GM18867 (cell line): Measurements from ENCODE around the gene FAM151A.

Source experiments
- ATAC-seq: cut with Tn5 transposase; IDR thresholded peaks from one replicate; pipeline ENCODE4 v1.9.1; 2021; ENCODE audit warnings: mild to moderate bottlenecking, moderate library complexity; ENCODE audit not compliant: unreplicated experiment

FAM151A gene

GRCh38 chr1:54581621-54582035 lies 41.7 kb downstream of the FAM151A start:
- no peak for ATAC-seq

GRCh38 chr1:54580856-54581550 lies 42.3 kb downstream of the FAM151A start:
- no peak for ATAC-seq

DNA sequence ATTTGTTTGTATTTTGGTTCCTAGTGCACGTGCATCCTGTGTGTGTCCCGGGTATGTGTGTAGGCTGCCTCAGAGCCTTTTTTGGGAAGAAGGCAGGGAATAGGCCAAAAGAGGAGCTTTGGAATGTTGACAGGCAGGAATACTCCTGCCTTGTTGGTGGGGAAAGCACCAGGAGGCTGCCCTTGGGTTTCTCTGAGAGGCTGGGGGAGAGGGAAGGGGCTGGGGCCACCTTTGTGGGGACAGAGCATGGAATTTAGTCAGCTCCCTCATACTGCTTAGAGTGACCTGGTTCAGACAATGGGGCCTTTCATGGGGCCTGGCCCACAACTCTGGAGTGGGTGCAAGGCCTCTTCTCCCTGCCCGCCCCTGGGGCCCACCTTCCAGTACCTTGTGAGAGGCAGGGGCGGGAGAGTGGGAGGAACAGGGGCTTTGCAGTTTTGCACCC lies 44.0 kb downstream of the FAM151A start:
- ATAC-seq: no peak

DNA sequence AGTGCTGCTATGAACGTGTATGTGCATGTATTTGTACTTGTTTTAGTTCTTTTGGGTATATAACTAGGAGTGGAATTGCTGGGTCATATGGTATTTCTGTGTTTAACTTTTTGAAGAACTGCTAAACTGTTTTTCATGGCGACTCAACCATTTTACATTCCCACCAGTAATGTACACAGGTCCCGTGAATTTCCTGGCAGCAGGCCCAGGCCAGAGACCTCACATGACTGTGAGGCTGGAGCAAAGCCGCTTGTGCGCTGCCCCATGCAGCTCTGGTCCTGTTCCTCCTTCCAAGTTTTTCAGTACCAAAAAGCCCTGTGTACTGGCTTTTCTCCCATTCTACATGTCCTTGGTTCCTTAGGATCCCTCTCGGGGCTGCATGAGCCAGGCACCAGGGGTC lies 45.7 kb downstream of the FAM151A start:
- no peak for ATAC-seq

DNA sequence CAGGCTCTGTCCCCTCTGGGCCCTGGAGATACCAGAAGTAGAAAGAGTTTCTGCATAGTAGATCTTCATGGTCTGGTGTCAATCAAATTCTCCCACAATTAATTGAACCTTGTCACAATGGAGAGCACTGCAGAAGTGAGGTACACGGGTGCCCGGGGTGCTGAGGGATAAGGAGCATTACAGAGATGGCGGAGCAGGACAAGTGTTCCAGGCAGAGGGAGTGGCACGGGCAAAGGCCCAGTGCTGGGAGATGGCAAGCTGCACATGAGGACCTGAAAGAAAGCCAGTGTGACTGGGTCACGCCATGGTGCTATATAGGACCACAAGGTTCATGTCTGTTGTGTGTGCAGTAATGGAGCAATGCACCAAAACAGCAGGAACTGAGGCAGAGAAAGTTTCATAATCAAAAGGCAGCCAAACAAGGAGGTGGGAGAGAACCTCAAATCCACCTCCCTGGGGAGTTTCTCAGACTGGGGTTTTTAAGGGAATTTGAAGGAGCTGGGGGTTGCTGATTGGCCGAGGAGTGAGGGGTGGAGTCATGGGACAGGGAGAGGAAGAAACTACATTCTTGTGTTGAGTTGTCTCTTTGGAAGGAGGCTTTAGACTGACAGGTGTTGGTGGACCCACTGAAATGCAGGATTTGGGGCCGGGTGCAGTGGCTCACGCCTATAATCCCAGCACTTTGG lies 47.6 kb downstream of the FAM151A start:
- no peak for ATAC-seq

DNA sequence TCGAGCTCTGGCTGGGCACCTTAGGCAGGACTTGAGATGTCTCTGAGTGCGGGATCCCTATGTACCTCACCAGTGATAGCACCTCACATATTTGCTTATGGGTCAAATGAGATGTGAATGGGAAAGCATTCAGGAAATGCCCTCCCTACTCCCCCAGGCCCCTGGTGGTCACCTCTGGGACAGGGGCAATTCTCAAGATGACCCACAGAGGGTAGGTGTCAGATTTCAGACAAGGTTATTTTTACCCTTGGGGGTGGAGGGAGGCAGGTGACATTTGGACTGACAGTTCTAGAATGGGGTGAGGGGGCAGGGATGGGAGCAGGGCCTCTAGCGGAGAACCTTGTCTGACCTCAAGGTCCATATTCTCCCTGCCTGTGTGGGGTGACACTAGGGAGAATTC lies 48.2 kb downstream of the FAM151A start:
- ATAC-seq: no peak

- ATAC-seq: no peak
These were observed 49.1 kb downstream of the FAM151A start for GRCh38 chr1:54574158-54574778.

GRCh38 chr1:54572542-54572850 lies 50.8 kb downstream of the FAM151A start:
- no peak for ATAC-seq

DNA sequence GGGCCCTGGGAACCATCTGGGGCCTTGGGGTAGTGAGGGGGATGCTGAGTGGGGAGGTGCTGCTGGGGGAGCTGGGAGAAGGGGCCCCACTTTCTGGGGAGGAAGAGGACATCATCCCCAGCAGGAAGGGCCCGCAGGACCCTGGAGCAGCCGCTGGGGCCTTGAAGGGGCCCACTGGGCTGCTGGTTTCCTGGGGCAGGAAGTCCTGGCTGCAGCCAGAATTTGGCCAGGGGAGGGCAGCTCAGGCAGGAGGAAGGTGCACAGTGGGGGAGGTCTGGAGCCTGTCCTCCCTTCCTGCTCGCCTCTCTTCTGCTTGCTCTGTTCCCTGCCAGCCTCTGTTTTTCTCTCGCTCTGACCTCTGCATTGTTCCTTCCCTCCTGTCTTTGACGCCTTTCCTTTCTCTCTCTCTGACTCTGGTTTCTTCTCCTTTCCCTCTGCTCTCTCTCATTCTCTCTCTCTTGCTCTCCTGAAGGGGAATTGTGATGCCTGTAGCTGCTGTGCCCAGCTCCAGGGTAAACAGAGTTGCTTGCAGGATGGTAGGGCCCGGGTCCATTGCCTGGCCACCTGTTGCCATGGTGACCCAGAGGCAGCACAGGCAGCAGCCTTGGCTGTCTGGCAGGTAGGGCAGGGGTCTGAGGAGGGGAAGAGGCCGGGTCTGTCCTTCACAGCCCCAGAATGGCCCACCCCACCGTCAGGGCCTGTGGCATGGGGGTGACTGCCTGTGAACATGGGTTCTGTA lies 51.4 kb downstream of the FAM151A start:
- no peak for ATAC-seq

DNA sequence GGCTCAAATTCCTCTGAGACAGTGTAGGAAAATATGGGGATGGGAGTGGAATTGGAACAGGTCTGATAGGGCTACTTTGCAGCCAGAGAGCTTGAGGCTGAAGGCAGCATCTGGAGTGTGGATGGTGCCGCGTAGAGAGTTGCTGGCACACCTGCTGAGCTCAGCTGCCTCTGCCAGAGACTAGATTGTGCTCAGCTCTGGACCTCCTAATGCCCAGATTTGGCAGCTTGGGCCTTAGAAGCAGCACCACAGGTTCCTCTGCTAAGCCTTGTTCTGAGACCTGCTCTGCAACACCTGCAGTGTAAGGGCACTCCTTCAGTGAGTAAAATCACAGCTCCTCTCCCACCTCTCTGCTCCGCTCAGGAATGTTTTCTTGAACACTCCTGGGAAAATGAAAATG lies 52.0 kb downstream of the FAM151A start:
- no peak for ATAC-seq

GRCh38 chr1:54570161-54570560 lies 53.2 kb downstream of the FAM151A start:
- no peak for ATAC-seq

DNA sequence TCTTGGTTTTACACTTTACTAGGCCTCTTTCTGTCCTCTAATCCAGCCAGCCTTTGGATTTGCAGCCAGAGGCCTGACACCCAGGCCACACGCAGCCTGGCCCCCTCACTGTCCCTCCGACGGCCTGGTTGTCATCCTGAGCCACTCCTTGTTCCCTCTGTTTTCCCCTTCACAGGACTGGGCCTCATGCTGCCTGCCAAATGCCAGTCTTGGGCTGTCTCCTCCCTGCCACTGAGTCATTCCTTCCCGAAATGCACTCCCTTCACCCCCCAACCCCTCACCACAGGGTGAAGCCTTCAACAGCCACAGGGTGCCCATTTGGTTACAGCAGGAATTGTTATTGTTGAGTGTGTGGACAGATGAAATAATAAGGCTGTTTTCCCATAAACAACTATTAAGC lies 54.0 kb downstream of the FAM151A start:
- no peak for ATAC-seq

DNA sequence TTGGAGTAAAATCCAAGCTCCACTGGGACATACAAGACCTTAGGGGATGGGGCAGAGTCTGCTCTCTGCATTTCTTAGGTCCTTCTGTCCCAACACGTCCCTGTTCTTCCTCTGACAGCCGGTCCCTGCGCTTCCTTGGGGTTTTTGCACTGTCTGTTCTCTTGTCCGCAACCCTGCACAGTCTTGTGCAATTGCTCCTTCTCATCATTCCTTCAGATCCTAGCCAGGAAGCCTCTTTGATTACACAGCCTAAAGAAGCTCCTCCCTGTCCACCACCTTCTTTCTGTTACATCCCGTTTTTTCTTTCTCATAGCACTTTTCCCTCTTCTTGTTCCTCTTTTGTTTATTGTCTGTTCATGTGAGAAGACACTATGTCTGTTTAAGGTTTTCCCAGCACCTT lies 55.4 kb downstream of the FAM151A start:
- ATAC-seq: no peak

- ATAC-seq: no peak
These were observed 56.7 kb downstream of the FAM151A start for GRCh38 chr1:54566438-54567141.

GRCh38 chr1:54565113-54565501 lies 58.2 kb downstream of the FAM151A start:
- ATAC-seq: no peak

DNA sequence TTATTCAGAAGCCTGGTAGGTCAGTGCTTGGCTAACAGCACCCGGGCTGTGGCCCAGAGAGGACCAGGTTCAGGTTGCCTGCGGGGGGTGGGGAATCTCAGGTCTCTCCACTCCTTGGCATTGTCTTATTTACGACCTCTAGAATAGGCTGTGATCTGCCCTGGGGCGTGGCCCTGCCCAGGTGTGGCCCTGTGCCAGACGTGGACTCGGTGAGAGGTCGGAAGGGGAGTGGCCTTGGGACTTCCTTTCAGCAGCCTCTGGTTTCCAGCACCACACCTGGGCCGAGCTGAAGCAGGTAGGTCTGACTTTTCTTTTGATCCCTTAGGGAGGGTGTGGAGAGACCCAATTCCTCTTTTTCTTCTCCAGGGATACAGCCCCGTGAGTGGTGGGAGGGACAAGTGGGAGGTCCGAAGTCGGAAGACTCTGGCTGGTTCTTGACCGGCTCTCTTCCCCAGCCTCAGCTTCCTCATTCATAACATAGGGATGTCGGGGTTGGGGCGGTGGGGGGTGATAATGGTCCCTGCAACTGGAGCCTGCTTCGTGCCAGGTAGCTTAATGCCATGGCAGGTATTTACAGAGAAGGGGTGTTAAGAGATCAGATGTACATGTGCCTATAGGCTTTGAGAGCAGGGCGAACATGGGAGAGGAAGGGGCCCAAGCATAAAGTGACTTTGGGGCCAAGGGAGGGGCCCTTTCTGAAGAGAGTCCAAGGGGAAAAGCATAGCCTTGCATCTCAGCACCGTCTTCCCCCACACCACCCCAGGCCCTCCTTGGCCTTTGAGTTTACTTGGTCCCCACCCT lies 58.8 kb downstream of the FAM151A start:
- ATAC-seq: no peak

DNA sequence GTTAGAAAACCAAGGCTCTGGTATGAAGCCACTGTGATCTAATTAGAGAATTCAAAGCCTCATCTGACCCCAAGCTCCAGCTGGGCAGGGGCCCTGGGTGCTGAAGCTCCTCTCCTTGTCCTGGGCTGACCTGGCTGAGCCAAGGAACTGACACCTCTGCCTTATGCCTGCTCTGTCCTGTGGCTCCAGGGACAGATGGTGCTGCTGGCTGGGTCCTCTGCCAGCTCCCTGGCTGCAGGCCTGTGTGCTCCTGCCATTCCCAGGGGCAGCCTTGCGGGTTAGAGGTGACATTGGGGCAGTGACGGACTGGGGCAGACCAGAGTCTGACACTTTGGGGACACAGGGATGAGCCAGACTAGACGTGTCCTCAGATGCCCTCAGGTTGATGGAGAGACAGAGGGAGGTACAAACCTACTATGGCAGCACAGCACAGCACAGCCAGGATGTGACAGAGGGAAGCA lies 63.5 kb downstream of the FAM151A start:
- no peak for ATAC-seq
